ENCODE measurements around the gene PCDHGA7. TPM values are rescaled to one million over a fixed set of nuclear protein-coding genes. Genes with fewer than 3 reads are reported as not detected.
A peak's percentile ranks its signal among the peaks of the same experiment; 100 is the strongest.

Gene PCDHGA7
- total and polyA plus RNA-seq, 11 donors: 1.4 to 14.1 (median 7.5) TPM

DNA sequence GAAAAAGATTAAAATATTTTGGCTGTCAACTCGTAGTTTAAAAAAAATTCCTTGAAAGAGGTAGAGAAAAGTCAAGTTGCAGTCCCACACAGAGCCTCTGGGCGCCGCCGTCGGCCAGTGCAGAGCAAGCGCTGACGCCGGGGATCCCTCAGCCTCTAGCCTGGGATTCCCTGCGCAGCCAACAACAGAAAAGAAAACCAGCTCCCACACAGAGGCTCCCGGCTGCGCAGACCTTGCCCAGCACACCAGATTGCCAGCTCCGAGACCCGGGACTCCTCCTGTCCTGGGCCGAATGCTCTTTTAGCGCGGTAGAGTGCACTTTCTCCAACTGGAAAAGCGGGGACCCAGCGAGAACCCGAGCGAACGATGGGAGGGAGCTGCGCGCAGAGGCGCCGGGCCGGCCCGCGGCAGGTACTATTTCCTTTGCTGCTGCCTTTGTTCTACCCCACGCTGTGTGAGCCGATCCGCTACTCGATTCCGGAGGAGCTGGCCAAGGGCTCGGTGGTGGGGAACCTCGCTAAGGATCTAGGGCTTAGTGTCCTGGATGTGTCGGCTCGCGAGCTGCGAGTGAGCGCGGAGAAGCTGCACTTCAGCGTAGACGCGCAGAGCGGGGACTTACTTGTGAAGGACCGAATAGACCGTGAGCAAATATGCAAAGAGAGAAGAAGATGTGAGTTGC lies 35.1 kb downstream of the PCDHGA7 start, which contains the start of gene PCDHGB7:
PCDHGB7 (plus strand) TSS at position 184 of the 679 bp plus-strand sequence; CDS start at position 367, 183 bp downstream.
- TF ChIP-seq, protein P1, sequence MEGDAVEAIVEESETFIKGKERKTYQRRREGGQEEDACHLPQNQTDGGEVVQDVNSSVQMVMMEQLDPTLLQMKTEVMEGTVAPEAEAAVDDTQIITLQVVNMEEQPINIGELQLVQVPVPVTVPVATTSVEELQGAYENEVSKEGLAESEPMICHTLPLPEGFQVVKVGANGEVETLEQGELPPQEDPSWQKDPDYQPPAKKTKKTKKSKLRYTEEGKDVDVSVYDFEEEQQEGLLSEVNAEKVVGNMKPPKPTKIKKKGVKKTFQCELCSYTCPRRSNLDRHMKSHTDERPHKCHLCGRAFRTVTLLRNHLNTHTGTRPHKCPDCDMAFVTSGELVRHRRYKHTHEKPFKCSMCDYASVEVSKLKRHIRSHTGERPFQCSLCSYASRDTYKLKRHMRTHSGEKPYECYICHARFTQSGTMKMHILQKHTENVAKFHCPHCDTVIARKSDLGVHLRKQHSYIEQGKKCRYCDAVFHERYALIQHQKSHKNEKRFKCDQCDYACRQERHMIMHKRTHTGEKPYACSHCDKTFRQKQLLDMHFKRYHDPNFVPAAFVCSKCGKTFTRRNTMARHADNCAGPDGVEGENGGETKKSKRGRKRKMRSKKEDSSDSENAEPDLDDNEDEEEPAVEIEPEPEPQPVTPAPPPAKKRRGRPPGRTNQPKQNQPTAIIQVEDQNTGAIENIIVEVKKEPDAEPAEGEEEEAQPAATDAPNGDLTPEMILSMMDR (IDR thresholded peaks at IDR 0.05): peak; percentile 56 to 80 (median 73)
- WGBS, 4 donors: 9 to 23% (median 15%) methylated on average over 33 to 47 of the region's 47 CpGs
- H3K27ac ChIP-seq: peak within 1 kb of the TSS; percentile 19 to 69 (median 50)

DNA sequence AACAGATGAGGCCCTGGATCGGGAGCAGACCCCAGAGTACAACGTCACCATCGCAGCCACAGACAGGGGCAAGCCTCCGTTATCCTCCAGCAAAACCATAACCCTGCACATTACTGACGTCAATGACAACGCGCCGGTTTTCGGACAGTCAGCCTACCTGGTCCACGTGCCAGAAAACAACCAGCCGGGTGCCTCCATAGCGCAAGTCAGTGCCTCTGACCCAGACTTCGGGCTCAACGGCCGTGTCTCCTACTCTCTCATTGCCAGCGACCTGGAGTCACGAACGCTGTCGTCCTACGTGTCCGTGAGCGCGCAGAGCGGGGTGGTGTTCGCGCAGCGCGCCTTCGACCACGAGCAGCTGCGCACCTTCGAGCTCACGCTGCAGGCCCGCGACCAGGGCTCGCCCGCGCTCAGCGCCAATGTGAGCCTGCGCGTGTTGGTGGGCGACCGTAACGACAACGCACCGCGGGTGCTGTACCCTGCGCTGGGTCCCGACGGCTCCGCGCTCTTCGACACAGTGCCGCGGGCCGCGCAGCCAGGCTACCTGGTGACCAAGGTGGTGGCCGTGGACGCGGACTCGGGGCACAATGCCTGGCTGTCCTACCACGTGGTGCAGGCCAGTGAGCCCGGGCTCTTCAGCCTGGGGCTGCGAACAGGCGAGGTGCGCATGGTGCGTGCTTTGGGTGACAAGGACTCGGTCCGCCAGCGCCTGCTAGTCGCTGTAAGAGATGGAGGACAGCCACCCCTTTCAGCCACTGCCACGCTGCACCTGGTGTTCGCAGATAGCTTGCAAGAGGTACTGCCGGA lies 36.7 kb downstream of the PCDHGA7 start:
- 36 to 57% (median 48%) methylated on average over 36 to 74 of the region's 74 CpGs for WGBS, 4 donors
- DNase-seq (peak in 1 of 5 donors; percentile 64), ATAC-seq (no peak)
- intact Hi-C loops (cut with DNase I): loop anchor here in 6 of 10 donors (2.0 to 10.0 kb wide), 7 partner anchors 54 to 143 kb away; partner anchors contain the start of gene PCDHGA5 (in 2 of the 6)
- no peak for TF ChIP-seq POLR2A (IDR thresholded peaks at IDR 0.05)
- Histone ChIP-seq H3K27me3 (peaks cover 0 to 74% (median 0%) of the 10 kb centered on the region in 9 donors), H3K4me3 (no peak overlapping the region), H3K36me3 (peaks cover 0 to 33% (median 0%) of the 10 kb centered on the region in 9 donors), H3K4me1 (peaks cover 0 to 12% (median 1%) of the 10 kb centered on the region in 12 donors), H3K9me3 (peaks cover 0 to 100% (median 59%) of the 10 kb centered on the region in 12 donors), H3K27ac (no peak overlapping the region)

More for the DNA sequence above, 35.1 kb downstream of the PCDHGA7 start, which contains the start of gene PCDHGB7:
- Histone ChIP-seq H3K4me3 (peak within 1 kb of the TSS; percentile 18 to 59 (median 51)), H3K9me3 (peaks cover 0 to 100% (median 57%) of the 10 kb centered on the region in 12 donors), H3K4me1 (peaks cover 0 to 12% (median 2%) of the 10 kb centered on the region in 12 donors), H3K27me3 (peaks cover 0 to 68% (median 0%) of the 10 kb centered on the region in 9 donors), H3K36me3 (peaks cover 0 to 41% (median 0%) of the 10 kb centered on the region in 9 donors)
- peak; percentile 71 to 88 (median 83) for DNase-seq
- ATAC-seq: peak; percentile 89 to 95 (median 93)
- intact Hi-C loops (cut with DNase I): loop anchor here in 8 of 10 donors (1.0 to 10.0 kb wide), 10 partner anchors 53 to 145 kb away; partner anchors contain the start of gene PCDHGA5 (in 2 of the 8)

DNA sequence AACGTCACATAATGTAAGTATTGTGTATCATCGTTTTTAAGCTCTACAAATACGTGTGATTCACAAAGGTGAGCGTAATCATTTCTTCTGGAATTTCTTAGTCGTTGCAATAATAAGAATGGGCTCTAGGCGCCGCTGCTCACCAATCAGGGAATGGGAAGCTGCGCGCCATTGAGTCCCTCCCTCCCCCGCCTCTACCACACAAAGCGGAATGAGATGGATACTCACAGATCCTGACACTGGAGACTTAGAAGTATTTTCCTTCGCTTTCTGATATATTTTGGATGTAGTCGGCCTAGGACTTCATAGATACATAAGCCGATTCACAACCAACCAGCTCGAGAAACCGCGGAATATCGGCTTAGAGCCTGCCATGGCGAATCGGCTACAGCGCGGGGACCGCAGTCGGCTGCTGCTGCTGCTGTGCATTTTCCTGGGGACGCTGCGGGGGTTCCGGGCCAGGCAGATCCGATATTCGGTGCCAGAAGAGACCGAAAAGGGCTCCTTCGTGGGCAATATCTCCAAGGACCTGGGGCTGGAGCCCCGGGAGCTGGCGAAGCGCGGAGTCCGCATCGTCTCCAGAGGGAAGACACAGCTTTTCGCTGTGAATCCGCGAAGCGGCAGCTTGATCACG lies 38.4 kb downstream of the PCDHGA7 start, which contains the start of gene PCDHGA11:
PCDHGA11 (plus strand) TSS at position 197 of the 634 bp plus-strand sequence; CDS start at position 374, 177 bp downstream.
- Histone ChIP-seq H3K36me3 (peaks cover 0 to 43% (median 0%) of the 10 kb centered on the region in 9 donors), H3K4me3 (peak within 1 kb of the TSS in 10 of 12 donors; percentile 9 to 45 (median 40)), H3K27me3 (peaks cover 0 to 76% (median 0%) of the 10 kb centered on the region in 9 donors), H3K4me1 (peaks cover 0 to 12% (median 1%) of the 10 kb centered on the region in 12 donors), H3K27ac (no peak within 1 kb of the TSS), H3K9me3 (peaks cover 0 to 100% (median 72%) of the 10 kb centered on the region in 12 donors)
- ATAC-seq (peak in 2 of 4 donors; percentile 52 to 62), DNase-seq (peak in 3 of 5 donors; percentile 40 to 64 (median 61))
- TF ChIP-seq POLR2A (IDR thresholded peaks at IDR 0.05): no peak
- TF ChIP-seq, protein P1 (IDR thresholded peaks at IDR 0.05): peak; percentile 28 to 57 (median 48)
- WGBS, 4 donors: 24 to 47% (median 32%) methylated on average over 42 of the region's 42 CpGs
- intact Hi-C loops (cut with DNase I): loop anchor here in 5 of 10 donors (5.0 to 10.0 kb wide), 4 partner anchors 91 to 134 kb away; no protein-coding TSS in a partner anchor

DNA sequence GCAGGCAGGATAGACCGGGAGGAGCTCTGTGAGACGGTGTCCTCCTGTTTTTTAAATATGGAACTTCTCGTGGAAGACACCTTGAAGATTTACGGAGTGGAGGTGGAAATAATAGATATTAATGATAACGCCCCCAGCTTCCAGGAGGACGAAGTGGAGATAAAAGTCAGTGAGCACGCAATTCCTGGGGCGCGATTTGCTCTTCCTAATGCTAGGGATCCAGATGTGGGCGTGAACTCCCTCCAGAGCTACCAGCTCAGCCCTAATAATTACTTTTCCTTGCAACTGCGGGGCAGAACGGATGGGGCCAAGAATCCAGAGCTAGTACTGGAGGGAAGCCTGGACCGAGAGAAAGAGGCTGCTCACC lies 38.9 kb downstream of the PCDHGA7 start:
- WGBS, 4 donors: 28 to 50% (median 38%) methylated on average over 13 of the region's 13 CpGs

More for the DNA sequence above, 38.9 kb downstream of the PCDHGA7 start:
- peaks cover 0 to 12% (median 1%) of the 10 kb centered on the region in 12 donors for H3K4me1 ChIP-seq
- no peak overlapping the region for H3K27ac ChIP-seq
- H3K36me3 ChIP-seq: peaks cover 0 to 43% (median 0%) of the 10 kb centered on the region in 9 donors
- intact Hi-C loops (cut with DNase I): loop anchor here in 5 of 10 donors (5.0 to 10.0 kb wide), 4 partner anchors 91 to 133 kb away; no protein-coding TSS in a partner anchor
- no peak for ATAC-seq
- DNase-seq: no peak
- peak overlapping the region in 9 of 12 donors; percentile 31 to 45 (median 40) for H3K4me3 ChIP-seq
- no peak for TF ChIP-seq POLR2A (IDR thresholded peaks at IDR 0.05)
- TF ChIP-seq, protein P1 (IDR thresholded peaks at IDR 0.05): no peak
- H3K9me3 ChIP-seq: peaks cover 0 to 100% (median 72%) of the 10 kb centered on the region in 12 donors
- peaks cover 0 to 76% (median 0%) of the 10 kb centered on the region in 9 donors for H3K27me3 ChIP-seq

All from heart left ventricle (tissue), 16 donors.